ENCODE data around the gene LILRA2. TPM values are rescaled to one million over a fixed set of nuclear protein-coding genes. Genes with fewer than 3 reads are reported as not detected.
"Not testable (repeated sequence)": the region's sequence is repeated elsewhere in the genome, so short reads cannot be mapped to it uniquely, and the experiment has no call there.

LILRA2 gene
- polyA plus RNA-seq, 1 donor (not counting 4 experiments of a cell fraction or from before 2014, with no cell fraction given), result not detected

GRCh38 chr19:54620464-54620863 is 46.9 kb downstream of the LILRA2 start:
- H3K4me1 ChIP-seq (ENCODE audit: control insufficient read depth, extremely low read depth, insufficient read depth, low read length), result no peaks in the 10 kb centered on the region
- TF ChIP-seq EZH2 (IDR thresholded peaks at IDR 0.05; ENCODE audit: low read length) (no peak), CTCF (optimal IDR thresholded peaks at IDR 0.05 in 1 of 3, IDR thresholded peaks at IDR 0.05 in 1 of 3, conservative IDR thresholded peaks at IDR 0.05 in 1 of 3; ENCODE audit: extremely low read depth in 1 of 3, insufficient read depth in 2 of 3, low read length in 3 of 3) (no peak)

GRCh38 chr19:54622431-54622830 is 48.8 kb downstream of the LILRA2 start:
- no peaks in the 10 kb centered on the region for H4K20me1 ChIP-seq (ENCODE audit: control insufficient read depth, extremely low read depth, insufficient read depth, low read length)
- H3K4me1 ChIP-seq (ENCODE audit: control insufficient read depth, extremely low read depth, insufficient read depth, low read length), result no peaks in the 10 kb centered on the region
- TF ChIP-seq CTCF (optimal IDR thresholded peaks at IDR 0.05 in 1 of 3, IDR thresholded peaks at IDR 0.05 in 1 of 3, conservative IDR thresholded peaks at IDR 0.05 in 1 of 3; ENCODE audit: extremely low read depth in 1 of 3, insufficient read depth in 2 of 3, low read length in 3 of 3) (no peak), EZH2 (IDR thresholded peaks at IDR 0.05; ENCODE audit: low read length) (no peak)
- H3K9me3 ChIP-seq (ENCODE audit: control insufficient read depth, low read depth, low read length), result no peaks in the 10 kb centered on the region
- no peaks in the 10 kb centered on the region for H3K27me3 ChIP-seq (ENCODE audit: control insufficient read depth, extremely low read depth, insufficient read depth, low read length)
- H3K36me3 ChIP-seq (ENCODE audit: control insufficient read depth in 2 of 2, extremely low read depth in 1 of 2, insufficient read depth in 2 of 2, low read length in 2 of 2), result no peaks in the 10 kb centered on the region
- dilution Hi-C loops (cut with MboI; ENCODE audit: extremely low pct_ligation_motif_present, low sequenced_read_pairs), result no loop called here
- no peak overlapping the region for H3K9ac ChIP-seq (ENCODE audit: control insufficient read depth, extremely low read depth, insufficient read depth, low read length)
- H3K9me1 ChIP-seq (ENCODE audit: control insufficient read depth, extremely low read depth, insufficient read depth, low read length), result no peaks in the 10 kb centered on the region
- no peak overlapping the region for H2AFZ ChIP-seq (ENCODE audit: control insufficient read depth, low read length)
- H3K4me3 ChIP-seq (ENCODE audit: control insufficient read depth in 2 of 3, extremely low read depth in 1 of 3, insufficient read depth in 2 of 3, low read depth in 1 of 3, low read length in 3 of 3), result no peak overlapping the region
- DNase-seq (ENCODE audit: low read depth, low spot score), result no peak
- no peak for FAIRE-seq
- no peak overlapping the region for H3K27ac ChIP-seq (ENCODE audit: control insufficient read depth, insufficient read depth, low read length)
- H3K4me2 ChIP-seq (ENCODE audit: control insufficient read depth, extremely low read depth, insufficient read depth, low read depth, low read length), result no peak overlapping the region
- no peaks in the 10 kb centered on the region for H3K79me2 ChIP-seq (ENCODE audit: control insufficient read depth, insufficient read depth, low read length)

More at GRCh38 chr19:54620464-54620863, 46.9 kb downstream of the LILRA2 start:
- Histone ChIP-seq H2AFZ (ENCODE audit: control insufficient read depth, low read length) (no peak overlapping the region), H3K27me3 (ENCODE audit: control insufficient read depth, extremely low read depth, insufficient read depth, low read length) (no peaks in the 10 kb centered on the region), H3K79me2 (ENCODE audit: control insufficient read depth, insufficient read depth, low read length) (no peaks in the 10 kb centered on the region), H3K4me2 (ENCODE audit: control insufficient read depth, extremely low read depth, insufficient read depth, low read depth, low read length) (no peak overlapping the region), H3K36me3 (ENCODE audit: control insufficient read depth in 2 of 2, extremely low read depth in 1 of 2, insufficient read depth in 2 of 2, low read length in 2 of 2) (no peaks in the 10 kb centered on the region), H3K27ac (ENCODE audit: control insufficient read depth, insufficient read depth, low read length) (no peak overlapping the region), H3K9me1 (ENCODE audit: control insufficient read depth, extremely low read depth, insufficient read depth, low read length) (no peaks in the 10 kb centered on the region), H3K9ac (ENCODE audit: control insufficient read depth, extremely low read depth, insufficient read depth, low read length) (no peak overlapping the region), H4K20me1 (ENCODE audit: control insufficient read depth, extremely low read depth, insufficient read depth, low read length) (no peaks in the 10 kb centered on the region), H3K4me3 (ENCODE audit: control insufficient read depth in 2 of 3, extremely low read depth in 1 of 3, insufficient read depth in 2 of 3, low read depth in 1 of 3, low read length in 3 of 3) (no peak overlapping the region), H3K9me3 (ENCODE audit: control insufficient read depth, low read depth, low read length) (no peaks in the 10 kb centered on the region)
- no peak for FAIRE-seq
- dilution Hi-C loops (cut with MboI; ENCODE audit: extremely low pct_ligation_motif_present, low sequenced_read_pairs), result no loop called here
- no peak for DNase-seq (ENCODE audit: low read depth, low spot score)

GRCh38 chr19:54624234-54624633 is 50.6 kb downstream of the LILRA2 start:
- H3K4me3 ChIP-seq (ENCODE audit: control insufficient read depth in 2 of 3, extremely low read depth in 1 of 3, insufficient read depth in 2 of 3, low read depth in 1 of 3, low read length in 3 of 3); dilution Hi-C loops (cut with MboI; ENCODE audit: extremely low pct_ligation_motif_present, low sequenced_read_pairs); H2AFZ ChIP-seq (ENCODE audit: control insufficient read depth, low read length); H3K9me1 ChIP-seq (ENCODE audit: control insufficient read depth, extremely low read depth, insufficient read depth, low read length); H3K4me1 ChIP-seq (ENCODE audit: control insufficient read depth, extremely low read depth, insufficient read depth, low read length); H3K9ac ChIP-seq (ENCODE audit: control insufficient read depth, extremely low read depth, insufficient read depth, low read length); H3K9me3 ChIP-seq (ENCODE audit: control insufficient read depth, low read depth, low read length); H4K20me1 ChIP-seq (ENCODE audit: control insufficient read depth, extremely low read depth, insufficient read depth, low read length); FAIRE-seq; H3K4me2 ChIP-seq (ENCODE audit: control insufficient read depth, extremely low read depth, insufficient read depth, low read depth, low read length); DNase-seq (ENCODE audit: low read depth, low spot score); H3K27me3 ChIP-seq (ENCODE audit: control insufficient read depth, extremely low read depth, insufficient read depth, low read length); H3K79me2 ChIP-seq (ENCODE audit: control insufficient read depth, insufficient read depth, low read length); H3K27ac ChIP-seq (ENCODE audit: control insufficient read depth, insufficient read depth, low read length); H3K36me3 ChIP-seq (ENCODE audit: control insufficient read depth in 2 of 2, extremely low read depth in 1 of 2, insufficient read depth in 2 of 2, low read length in 2 of 2): not testable (repeated sequence)

GRCh38 chr19:54624934-54625730 is 51.5 kb downstream of the LILRA2 start:
- H3K9ac ChIP-seq (ENCODE audit: control insufficient read depth, extremely low read depth, insufficient read depth, low read length); dilution Hi-C loops (cut with MboI; ENCODE audit: extremely low pct_ligation_motif_present, low sequenced_read_pairs): not testable (repeated sequence)

More at GRCh38 chr19:54624934-54625730, 51.5 kb downstream of the LILRA2 start:
- H3K9me1 ChIP-seq (ENCODE audit: control insufficient read depth, extremely low read depth, insufficient read depth, low read length); H4K20me1 ChIP-seq (ENCODE audit: control insufficient read depth, extremely low read depth, insufficient read depth, low read length); H3K36me3 ChIP-seq (ENCODE audit: control insufficient read depth in 2 of 2, extremely low read depth in 1 of 2, insufficient read depth in 2 of 2, low read length in 2 of 2); H3K4me2 ChIP-seq (ENCODE audit: control insufficient read depth, extremely low read depth, insufficient read depth, low read depth, low read length); DNase-seq (ENCODE audit: low read depth, low spot score); FAIRE-seq; H3K27ac ChIP-seq (ENCODE audit: control insufficient read depth, insufficient read depth, low read length); H3K4me3 ChIP-seq (ENCODE audit: control insufficient read depth in 2 of 3, extremely low read depth in 1 of 3, insufficient read depth in 2 of 3, low read depth in 1 of 3, low read length in 3 of 3); H3K4me1 ChIP-seq (ENCODE audit: control insufficient read depth, extremely low read depth, insufficient read depth, low read length); H3K79me2 ChIP-seq (ENCODE audit: control insufficient read depth, insufficient read depth, low read length); H2AFZ ChIP-seq (ENCODE audit: control insufficient read depth, low read length); H3K27me3 ChIP-seq (ENCODE audit: control insufficient read depth, extremely low read depth, insufficient read depth, low read length); H3K9me3 ChIP-seq (ENCODE audit: control insufficient read depth, low read depth, low read length): not testable (repeated sequence)
